ENCODE data around the gene BMP4. TPM values are rescaled to one million over a fixed set of nuclear protein-coding genes. Genes with fewer than 3 reads are reported as not detected.

Gene BMP4
- total and polyA plus RNA-seq, 2 of the 13 experiments (the other 11 are each of a cell fraction or from before 2014, with no cell fraction given): 56.4 to 169 TPM

DNA sequence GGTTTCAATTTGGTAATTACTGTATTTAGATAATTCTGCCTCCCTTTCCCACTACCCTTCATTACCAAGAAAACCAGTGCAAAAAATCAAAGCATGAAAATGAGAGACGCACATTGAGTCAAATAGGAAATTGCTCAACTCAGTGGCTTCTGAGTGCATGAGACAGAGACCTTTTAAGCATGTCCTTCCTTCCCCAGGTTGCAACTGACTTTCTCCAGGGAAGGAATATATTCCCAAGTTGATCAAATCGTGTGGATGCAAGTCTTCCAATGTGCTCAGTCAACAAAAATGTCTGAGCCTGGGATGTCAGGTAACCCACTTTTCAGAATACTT is 12.9 kb downstream of the BMP4 start (continued):
- TF ChIP-seq, protein P1, sequence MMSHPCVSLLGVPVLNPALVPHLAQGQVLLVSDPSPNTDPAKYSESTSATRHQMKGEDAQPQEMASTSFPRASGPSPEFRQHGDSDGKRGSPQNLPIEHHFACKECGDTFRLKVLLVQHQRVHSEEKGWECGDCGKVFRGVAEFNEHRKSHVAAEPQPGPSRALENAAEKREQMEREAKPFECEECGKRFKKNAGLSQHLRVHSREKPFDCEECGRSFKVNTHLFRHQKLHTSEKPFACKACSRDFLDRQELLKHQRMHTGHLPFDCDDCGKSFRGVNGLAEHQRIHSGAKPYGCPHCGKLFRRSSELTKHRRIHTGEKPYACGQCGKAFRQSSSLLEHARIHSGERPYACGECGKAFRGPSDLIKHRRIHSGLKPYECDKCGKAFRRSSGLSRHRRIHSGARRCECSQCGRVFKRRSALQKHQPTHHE (CRISPR knock-in tag; IDR thresholded peaks at IDR 0.05; ENCODE audit: borderline replicate concordance): no peak
- TF ChIP-seq GFI1 (CRISPR knock-in tag; IDR thresholded peaks at IDR 0.05; ENCODE audit: borderline replicate concordance) (peak; percentile 14; the same call in 1 of the 2 replicates), NFATC3 (CRISPR knock-in tag; IDR thresholded peaks at IDR 0.05) (no peak)

DNA sequence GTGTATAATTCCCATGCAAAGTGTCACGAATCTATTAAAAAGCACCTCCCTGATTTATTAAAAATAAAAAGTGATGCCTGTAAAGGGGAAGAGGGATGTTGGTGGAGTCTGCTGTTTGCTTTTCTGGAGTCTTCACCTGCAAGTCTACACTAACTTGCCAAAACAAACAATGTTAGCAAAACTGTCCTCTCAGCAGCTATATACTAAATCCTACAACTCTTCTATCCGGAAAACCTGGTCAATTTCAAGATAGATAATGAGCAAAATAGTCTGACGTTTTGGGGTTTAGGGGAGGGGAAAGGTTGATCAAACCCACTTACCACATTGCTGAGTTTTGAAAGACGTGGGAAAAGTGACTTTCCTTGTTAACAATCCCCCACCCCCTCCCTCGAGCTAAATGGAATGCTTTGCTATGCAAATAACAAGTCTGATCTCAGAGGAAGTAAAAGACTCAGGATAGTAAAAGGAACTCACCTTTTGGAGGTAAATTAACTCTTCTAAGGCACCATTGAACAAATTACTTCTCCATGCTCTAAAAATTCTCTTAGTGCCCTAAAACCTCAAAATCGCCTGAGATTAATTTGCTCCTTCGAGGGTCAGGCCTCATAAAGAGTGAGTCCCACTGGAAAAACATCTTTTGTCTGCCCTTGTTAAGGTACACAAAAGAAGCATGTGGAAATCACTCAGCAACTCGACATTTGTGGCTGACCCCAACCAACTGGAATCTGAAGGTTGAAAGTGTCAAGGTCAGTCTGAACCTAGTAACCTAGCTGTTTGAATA is 13.5 kb downstream of the BMP4 start:
- peak overlapping the region; percentile 40 for H3K9ac ChIP-seq (ENCODE audit: insufficient read depth, low read depth, low read length)
- H3K4me3 ChIP-seq (replicated peaks in 1 of 3; ENCODE audit: insufficient read depth in 1 of 3, low read depth in 2 of 3, low read length in 3 of 3): peak overlapping the region; percentile 19 to 37 (median 31); a peak in 4 of 6 replicates
- no peaks in the 10 kb centered on the region for H4K20me1 ChIP-seq (ENCODE audit: insufficient read depth, low read length)
- no peak overlapping the region for H2AFZ ChIP-seq (ENCODE audit: low read length)
- FAIRE-seq (peak; percentile 83), ATAC-seq (peak; percentile 55), DNase-seq (ENCODE audit: low spot score) (peak; percentile 91)
- in situ Hi-C loops (cut with HindIII; ENCODE audit: extremely low pct_ligation_motif_present, low pct_unique_long_range_greater_than_20kb): loop anchor here (10.0 kb wide), 1 partner anchor 328 kb away; no protein-coding TSS in a partner anchor
- H3K4me2 ChIP-seq (ENCODE audit: low read depth, low read length): peak overlapping the region; percentile 70
- H3K27ac ChIP-seq (ENCODE audit: extremely low read length, insufficient read depth, low read length): peak overlapping the region; percentile 75
- no peaks in the 10 kb centered on the region for H3K36me3 ChIP-seq (replicated peaks in 1 of 2; ENCODE audit: control insufficient read depth in 1 of 2, insufficient read depth in 2 of 2, low read length in 2 of 2)
- TSS peak; percentile 44 for BruUV-seq (replicated peaks)
- ChIA-PET CTCF (ENCODE audit: low intra/inter-chr PET ratio, low total read pairs) (no interaction called here), POLR2A (interaction anchor here (0.6 to 3.6 kb wide), 12 partner anchors 11 to 503 kb away, joined by 3 to 78 read pairs (median 4); partner anchors contain the start of gene BMP4)
- intact Hi-C loops (cut with micrococcal nuclease; ENCODE audit: unreplicated experiment): loop anchor here (1.0 to 10.0 kb wide), 3 partner anchors 58 to 508 kb away; no protein-coding TSS in a partner anchor
- H3K79me2 ChIP-seq (ENCODE audit: insufficient read depth, low read length): no peaks in the 10 kb centered on the region
- H3K4me1 ChIP-seq (ENCODE audit: insufficient read depth, low read length): peaks cover 56% of the 10 kb centered on the region
- under 1% methylated on average over 8 of the region's 8 CpGs for WGBS (ENCODE audit: low lambda C conversion rate)
- H3K9me3 ChIP-seq (ENCODE audit: low read length): no peaks in the 10 kb centered on the region
- no peaks in the 10 kb centered on the region for H3K27me3 ChIP-seq (ENCODE audit: control insufficient read depth in 1 of 2, insufficient read depth in 2 of 2, low read length in 2 of 2)
- TF ChIP-seq, protein P2, sequence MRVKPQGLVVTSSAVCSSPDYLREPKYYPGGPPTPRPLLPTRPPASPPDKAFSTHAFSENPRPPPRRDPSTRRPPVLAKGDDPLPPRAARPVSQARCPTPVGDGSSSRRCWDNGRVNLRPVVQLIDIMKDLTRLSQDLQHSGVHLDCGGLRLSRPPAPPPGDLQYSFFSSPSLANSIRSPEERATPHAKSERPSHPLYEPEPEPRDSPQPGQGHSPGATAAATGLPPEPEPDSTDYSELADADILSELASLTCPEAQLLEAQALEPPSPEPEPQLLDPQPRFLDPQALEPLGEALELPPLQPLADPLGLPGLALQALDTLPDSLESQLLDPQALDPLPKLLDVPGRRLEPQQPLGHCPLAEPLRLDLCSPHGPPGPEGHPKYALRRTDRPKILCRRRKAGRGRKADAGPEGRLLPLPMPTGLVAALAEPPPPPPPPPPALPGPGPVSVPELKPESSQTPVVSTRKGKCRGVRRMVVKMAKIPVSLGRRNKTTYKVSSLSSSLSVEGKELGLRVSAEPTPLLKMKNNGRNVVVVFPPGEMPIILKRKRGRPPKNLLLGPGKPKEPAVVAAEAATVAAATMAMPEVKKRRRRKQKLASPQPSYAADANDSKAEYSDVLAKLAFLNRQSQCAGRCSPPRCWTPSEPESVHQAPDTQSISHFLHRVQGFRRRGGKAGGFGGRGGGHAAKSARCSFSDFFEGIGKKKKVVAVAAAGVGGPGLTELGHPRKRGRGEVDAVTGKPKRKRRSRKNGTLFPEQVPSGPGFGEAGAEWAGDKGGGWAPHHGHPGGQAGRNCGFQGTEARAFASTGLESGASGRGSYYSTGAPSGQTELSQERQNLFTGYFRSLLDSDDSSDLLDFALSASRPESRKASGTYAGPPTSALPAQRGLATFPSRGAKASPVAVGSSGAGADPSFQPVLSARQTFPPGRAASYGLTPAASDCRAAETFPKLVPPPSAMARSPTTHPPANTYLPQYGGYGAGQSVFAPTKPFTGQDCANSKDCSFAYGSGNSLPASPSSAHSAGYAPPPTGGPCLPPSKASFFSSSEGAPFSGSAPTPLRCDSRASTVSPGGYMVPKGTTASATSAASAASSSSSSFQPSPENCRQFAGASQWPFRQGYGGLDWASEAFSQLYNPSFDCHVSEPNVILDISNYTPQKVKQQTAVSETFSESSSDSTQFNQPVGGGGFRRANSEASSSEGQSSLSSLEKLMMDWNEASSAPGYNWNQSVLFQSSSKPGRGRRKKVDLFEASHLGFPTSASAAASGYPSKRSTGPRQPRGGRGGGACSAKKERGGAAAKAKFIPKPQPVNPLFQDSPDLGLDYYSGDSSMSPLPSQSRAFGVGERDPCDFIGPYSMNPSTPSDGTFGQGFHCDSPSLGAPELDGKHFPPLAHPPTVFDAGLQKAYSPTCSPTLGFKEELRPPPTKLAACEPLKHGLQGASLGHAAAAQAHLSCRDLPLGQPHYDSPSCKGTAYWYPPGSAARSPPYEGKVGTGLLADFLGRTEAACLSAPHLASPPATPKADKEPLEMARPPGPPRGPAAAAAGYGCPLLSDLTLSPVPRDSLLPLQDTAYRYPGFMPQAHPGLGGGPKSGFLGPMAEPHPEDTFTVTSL (CRISPR knock-in tag; IDR thresholded peaks at IDR 0.05; ENCODE audit: borderline replicate concordance): peak; percentile 85
- TF ChIP-seq REXO4 (CRISPR knock-in tag; IDR thresholded peaks at IDR 0.05; ENCODE audit: borderline replicate concordance) (no peak), TARDBP (CRISPR knock-in tag; IDR thresholded peaks at IDR 0.05) (0 out of 2 replicates have a peak, but pooled peaks have one; percentile 26), BRCA1 (CRISPR knock-in tag; IDR thresholded peaks at IDR 0.05) (0 out of 2 replicates have a peak, but pooled peaks have one; percentile 45)
- TF ChIP-seq, protein P3, sequence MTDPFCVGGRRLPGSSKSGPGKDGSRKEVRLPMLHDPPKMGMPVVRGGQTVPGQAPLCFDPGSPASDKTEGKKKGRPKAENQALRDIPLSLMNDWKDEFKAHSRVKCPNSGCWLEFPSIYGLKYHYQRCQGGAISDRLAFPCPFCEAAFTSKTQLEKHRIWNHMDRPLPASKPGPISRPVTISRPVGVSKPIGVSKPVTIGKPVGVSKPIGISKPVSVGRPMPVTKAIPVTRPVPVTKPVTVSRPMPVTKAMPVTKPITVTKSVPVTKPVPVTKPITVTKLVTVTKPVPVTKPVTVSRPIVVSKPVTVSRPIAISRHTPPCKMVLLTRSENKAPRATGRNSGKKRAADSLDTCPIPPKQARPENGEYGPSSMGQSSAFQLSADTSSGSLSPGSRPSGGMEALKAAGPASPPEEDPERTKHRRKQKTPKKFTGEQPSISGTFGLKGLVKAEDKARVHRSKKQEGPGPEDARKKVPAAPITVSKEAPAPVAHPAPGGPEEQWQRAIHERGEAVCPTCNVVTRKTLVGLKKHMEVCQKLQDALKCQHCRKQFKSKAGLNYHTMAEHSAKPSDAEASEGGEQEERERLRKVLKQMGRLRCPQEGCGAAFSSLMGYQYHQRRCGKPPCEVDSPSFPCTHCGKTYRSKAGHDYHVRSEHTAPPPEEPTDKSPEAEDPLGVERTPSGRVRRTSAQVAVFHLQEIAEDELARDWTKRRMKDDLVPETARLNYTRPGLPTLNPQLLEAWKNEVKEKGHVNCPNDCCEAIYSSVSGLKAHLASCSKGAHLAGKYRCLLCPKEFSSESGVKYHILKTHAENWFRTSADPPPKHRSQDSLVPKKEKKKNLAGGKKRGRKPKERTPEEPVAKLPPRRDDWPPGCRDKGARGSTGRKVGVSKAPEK (CRISPR knock-in tag; IDR thresholded peaks at IDR 0.05; ENCODE audit: borderline replicate concordance): 0 out of 2 replicates have a peak, but pooled peaks have one; percentile 51
- TF ChIP-seq, protein P4, sequence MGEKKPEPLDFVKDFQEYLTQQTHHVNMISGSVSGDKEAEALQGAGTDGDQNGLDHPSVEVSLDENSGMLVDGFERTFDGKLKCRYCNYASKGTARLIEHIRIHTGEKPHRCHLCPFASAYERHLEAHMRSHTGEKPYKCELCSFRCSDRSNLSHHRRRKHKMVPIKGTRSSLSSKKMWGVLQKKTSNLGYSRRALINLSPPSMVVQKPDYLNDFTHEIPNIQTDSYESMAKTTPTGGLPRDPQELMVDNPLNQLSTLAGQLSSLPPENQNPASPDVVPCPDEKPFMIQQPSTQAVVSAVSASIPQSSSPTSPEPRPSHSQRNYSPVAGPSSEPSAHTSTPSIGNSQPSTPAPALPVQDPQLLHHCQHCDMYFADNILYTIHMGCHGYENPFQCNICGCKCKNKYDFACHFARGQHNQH (CRISPR knock-in tag; IDR thresholded peaks at IDR 0.05): 0 out of 2 replicates have a peak, but pooled peaks have one; percentile 45

All from HepG2 (cell line).